ENCODE data around the gene PDE4D. TPM values are rescaled to one million over a fixed set of nuclear protein-coding genes. Genes with fewer than 3 reads are reported as not detected.

PDE4D gene
- total and polyA plus RNA-seq, 2 of the 4 experiments (the other 2 are of a cell fraction) = 1.4 to 7.9 TPM

- Histone ChIP-seq H3K27me3 (ENCODE audit: control insufficient read depth, insufficient read depth, low read length) (no peaks in the 10 kb centered on the region), H3K27ac (ENCODE audit: insufficient read depth, low read length) (no peak overlapping the region), H3K9me3 (ENCODE audit: control insufficient read depth, insufficient read depth, low read length) (no peaks in the 10 kb centered on the region), H3K56ac (ENCODE audit: extremely low read depth, insufficient read depth, low read length) (no peak overlapping the region), H2AK9ac (replicated peaks; ENCODE audit: low read depth, low read length, poor library complexity) (no peak overlapping the region), H3K36me3 (ENCODE audit: control insufficient read depth, insufficient read depth, low read length) (no peaks in the 10 kb centered on the region), H4K20me1 (ENCODE audit: insufficient read depth, low read length) (no peaks in the 10 kb centered on the region), H3K4me3 (ENCODE audit: insufficient read depth, low read depth, low read length) (no peak overlapping the region), H3K9me1 (ENCODE audit: insufficient read depth, low read length) (no peaks in the 10 kb centered on the region), H2BK20ac (ENCODE audit: low read depth, low read length) (no peak overlapping the region), H2AK5ac (ENCODE audit: low read depth, low read length) (no peak overlapping the region), H4K5ac (ENCODE audit: low read depth, low read length) (no peak overlapping the region), H3K23ac (ENCODE audit: low read depth, low read length) (no peak overlapping the region), H3K4me1 (ENCODE audit: control insufficient read depth, insufficient read depth, low read length) (no peaks in the 10 kb centered on the region), H3K4ac (ENCODE audit: low read depth, low read length) (no peak overlapping the region), H2BK5ac (ENCODE audit: low read depth, low read length, poor library complexity, severe bottlenecking) (no peak overlapping the region), H4K91ac (ENCODE audit: insufficient read depth, low read depth, low read length) (no peak overlapping the region), H2AFZ (replicated peaks; ENCODE audit: low read length, poor library complexity) (no peak overlapping the region), H3K9ac (ENCODE audit: low read depth, low read length) (no peak overlapping the region), H2BK120ac (ENCODE audit: low read depth, low read length) (no peak overlapping the region), H3K4me2 (ENCODE audit: low read depth, low read length) (no peak overlapping the region), H2BK15ac (ENCODE audit: low read depth, low read length) (no peak overlapping the region), H3K18ac (ENCODE audit: low read depth, low read length) (no peak overlapping the region), H4K8ac (ENCODE audit: low read depth in 2 of 2, low read length in 2 of 2) (no peak overlapping the region), H3K14ac (replicated peaks; ENCODE audit: low read depth, low read length) (no peak overlapping the region), H3K79me1 (ENCODE audit: low read depth in 1 of 2, low read length in 2 of 2) (no peaks in the 10 kb centered on the region)
- intact Hi-C loops (cut with micrococcal nuclease) = no loop called here
- no TSS peak for BruUV-seq (replicated peaks)
- DNase-seq = no peak
- ChIA-PET CTCF (no interaction called here), POLR2A (ENCODE audit: unreplicated experiment) (no interaction called here)
- dilution Hi-C loops (cut with HindIII; ENCODE audit: low sequenced_read_pairs, unreplicated experiment) = no loop called here
- ATAC-seq (ENCODE audit: low read depth) = no peak
- TF ChIP-seq BHLHE40 (IDR thresholded peaks at IDR 0.05; ENCODE audit: low read depth, low read length) = no peak
- TF ChIP-seq MAZ (IDR thresholded peaks at IDR 0.05; ENCODE audit: borderline replicate concordance, low read depth, low read length) = no peak
- no peak for TF ChIP-seq CTCF (conservative IDR thresholded peaks at IDR 0.05; ENCODE audit: low read depth, low read length)
- no peak for TF ChIP-seq MAFK (IDR thresholded peaks at IDR 0.05; ENCODE audit: low read depth, low read length)
- no peak for TF ChIP-seq NFE2L2 (IDR thresholded peaks at IDR 0.05; ENCODE audit: low read depth, low read length)
- no peak for TF ChIP-seq RCOR1 (IDR thresholded peaks at IDR 0.05; ENCODE audit: insufficient replicate concordance, low read length)
- no peak for TF ChIP-seq MXI1 (IDR thresholded peaks at IDR 0.05; ENCODE audit: borderline replicate concordance, low read depth, low read length)
- in situ Hi-C loops (cut with MboI; ENCODE audit: low sequenced_read_pairs) = no loop called here
These were observed 272.0 kb downstream of the PDE4D start for GRCh38 chr5:59621477-59621876.

All from IMR-90 (cell line).